ENCODE data around the gene KIAA0232.

DNA sequence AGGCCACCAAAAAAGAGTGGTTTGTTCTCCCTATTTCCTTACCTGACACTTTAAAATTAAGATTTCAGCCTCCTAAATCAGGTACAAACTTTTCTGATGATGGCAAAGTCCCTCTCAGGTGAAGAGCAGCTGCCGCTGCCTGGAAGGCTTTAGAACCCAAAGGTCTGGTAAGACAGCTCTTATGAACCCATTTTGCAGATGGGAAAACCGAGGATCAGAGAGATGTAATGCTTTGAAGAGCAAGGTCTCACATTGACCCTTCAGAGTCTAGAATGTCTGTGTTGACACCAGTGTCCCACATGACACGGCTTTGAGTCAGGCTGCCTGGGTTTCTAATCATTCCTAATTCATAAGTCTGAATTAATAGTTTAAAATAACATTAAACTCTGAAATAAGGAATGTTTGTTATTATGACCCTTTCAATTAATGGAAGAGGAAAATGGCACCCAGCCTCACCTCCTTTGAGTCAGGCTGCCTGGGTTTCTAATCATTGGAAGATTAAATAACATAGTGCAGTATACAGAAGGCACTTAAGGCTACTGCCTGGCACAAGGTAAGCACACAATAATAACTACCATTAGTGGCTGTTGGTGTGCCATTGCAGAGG lies 27.9 kb upstream of the KIAA0232 start:
- TF ChIP-seq, protein P1, sequence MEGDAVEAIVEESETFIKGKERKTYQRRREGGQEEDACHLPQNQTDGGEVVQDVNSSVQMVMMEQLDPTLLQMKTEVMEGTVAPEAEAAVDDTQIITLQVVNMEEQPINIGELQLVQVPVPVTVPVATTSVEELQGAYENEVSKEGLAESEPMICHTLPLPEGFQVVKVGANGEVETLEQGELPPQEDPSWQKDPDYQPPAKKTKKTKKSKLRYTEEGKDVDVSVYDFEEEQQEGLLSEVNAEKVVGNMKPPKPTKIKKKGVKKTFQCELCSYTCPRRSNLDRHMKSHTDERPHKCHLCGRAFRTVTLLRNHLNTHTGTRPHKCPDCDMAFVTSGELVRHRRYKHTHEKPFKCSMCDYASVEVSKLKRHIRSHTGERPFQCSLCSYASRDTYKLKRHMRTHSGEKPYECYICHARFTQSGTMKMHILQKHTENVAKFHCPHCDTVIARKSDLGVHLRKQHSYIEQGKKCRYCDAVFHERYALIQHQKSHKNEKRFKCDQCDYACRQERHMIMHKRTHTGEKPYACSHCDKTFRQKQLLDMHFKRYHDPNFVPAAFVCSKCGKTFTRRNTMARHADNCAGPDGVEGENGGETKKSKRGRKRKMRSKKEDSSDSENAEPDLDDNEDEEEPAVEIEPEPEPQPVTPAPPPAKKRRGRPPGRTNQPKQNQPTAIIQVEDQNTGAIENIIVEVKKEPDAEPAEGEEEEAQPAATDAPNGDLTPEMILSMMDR (IDR thresholded peaks at IDR 0.05 in 8 of 11, conservative IDR thresholded peaks at IDR 0.05 in 3 of 11), result no peak
- TF ChIP-seq POLR2A (IDR thresholded peaks at IDR 0.05), result no peak
